OCI-LY7 (cell line): ENCODE measurements around the gene BRK1.

ENCODE experiments used
- EZH2phosphoT487 ChIP-seq: fragments of 200-600 bp; sonication (generic); IDR thresholded peaks from 2 replicates; pipeline ENCODE4 v1.6.1; 2018; ENCODE audit warnings: low read depth, borderline replicate concordance, mild to moderate bottlenecking, mixed run types, antibody characterized with exemption, low read length, moderate library complexity, mixed read lengths
- TF ChIP-seq, protein P1 (sequence below): fragments of 200-600 bp; sonication (generic); conservative IDR thresholded peaks from 2 replicates; pipeline ENCODE4 v1.5.1; 2014; ENCODE audit warnings: mild to moderate bottlenecking, antibody characterized with exemption, low read length, moderate library complexity, mixed read lengths

DNA sequence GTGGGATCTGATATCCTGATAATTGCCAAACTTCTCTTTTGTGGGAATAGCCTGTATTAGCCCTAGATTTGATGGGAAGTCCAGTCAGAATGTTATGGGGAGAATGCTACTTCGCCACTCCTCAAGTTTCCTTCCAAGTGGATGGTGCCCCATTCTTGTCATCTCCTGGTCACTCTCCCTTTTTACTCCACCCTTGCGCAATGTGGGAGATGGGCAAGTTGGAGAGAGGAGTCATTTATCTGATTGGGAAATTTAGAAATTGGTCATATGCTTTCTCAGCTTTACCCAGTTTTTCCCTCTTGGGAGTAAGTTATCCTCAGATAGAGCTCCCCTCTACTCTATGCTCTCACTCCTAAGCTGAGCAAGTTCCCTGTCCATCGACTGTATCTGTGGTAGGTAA, 21.8 kb upstream of the BRK1 start:
- TF ChIP-seq, protein P1, sequence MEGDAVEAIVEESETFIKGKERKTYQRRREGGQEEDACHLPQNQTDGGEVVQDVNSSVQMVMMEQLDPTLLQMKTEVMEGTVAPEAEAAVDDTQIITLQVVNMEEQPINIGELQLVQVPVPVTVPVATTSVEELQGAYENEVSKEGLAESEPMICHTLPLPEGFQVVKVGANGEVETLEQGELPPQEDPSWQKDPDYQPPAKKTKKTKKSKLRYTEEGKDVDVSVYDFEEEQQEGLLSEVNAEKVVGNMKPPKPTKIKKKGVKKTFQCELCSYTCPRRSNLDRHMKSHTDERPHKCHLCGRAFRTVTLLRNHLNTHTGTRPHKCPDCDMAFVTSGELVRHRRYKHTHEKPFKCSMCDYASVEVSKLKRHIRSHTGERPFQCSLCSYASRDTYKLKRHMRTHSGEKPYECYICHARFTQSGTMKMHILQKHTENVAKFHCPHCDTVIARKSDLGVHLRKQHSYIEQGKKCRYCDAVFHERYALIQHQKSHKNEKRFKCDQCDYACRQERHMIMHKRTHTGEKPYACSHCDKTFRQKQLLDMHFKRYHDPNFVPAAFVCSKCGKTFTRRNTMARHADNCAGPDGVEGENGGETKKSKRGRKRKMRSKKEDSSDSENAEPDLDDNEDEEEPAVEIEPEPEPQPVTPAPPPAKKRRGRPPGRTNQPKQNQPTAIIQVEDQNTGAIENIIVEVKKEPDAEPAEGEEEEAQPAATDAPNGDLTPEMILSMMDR = no peak
- no peak for TF ChIP-seq EZH2phosphoT487
